ENCODE results near the gene S100B.

GRCh38 chr21:46562472-46562871 is 42.4 kb downstream of the S100B start:
- TF ChIP-seq, protein P1, sequence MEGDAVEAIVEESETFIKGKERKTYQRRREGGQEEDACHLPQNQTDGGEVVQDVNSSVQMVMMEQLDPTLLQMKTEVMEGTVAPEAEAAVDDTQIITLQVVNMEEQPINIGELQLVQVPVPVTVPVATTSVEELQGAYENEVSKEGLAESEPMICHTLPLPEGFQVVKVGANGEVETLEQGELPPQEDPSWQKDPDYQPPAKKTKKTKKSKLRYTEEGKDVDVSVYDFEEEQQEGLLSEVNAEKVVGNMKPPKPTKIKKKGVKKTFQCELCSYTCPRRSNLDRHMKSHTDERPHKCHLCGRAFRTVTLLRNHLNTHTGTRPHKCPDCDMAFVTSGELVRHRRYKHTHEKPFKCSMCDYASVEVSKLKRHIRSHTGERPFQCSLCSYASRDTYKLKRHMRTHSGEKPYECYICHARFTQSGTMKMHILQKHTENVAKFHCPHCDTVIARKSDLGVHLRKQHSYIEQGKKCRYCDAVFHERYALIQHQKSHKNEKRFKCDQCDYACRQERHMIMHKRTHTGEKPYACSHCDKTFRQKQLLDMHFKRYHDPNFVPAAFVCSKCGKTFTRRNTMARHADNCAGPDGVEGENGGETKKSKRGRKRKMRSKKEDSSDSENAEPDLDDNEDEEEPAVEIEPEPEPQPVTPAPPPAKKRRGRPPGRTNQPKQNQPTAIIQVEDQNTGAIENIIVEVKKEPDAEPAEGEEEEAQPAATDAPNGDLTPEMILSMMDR (IDR thresholded peaks at IDR 0.05): no peak
- no peak for TF ChIP-seq EZH2 (IDR thresholded peaks at IDR 0.05; ENCODE audit: borderline replicate concordance, insufficient read depth, low read depth, low read length, poor library complexity, severe bottlenecking)

Measured in B cell (primary cell).